IMR-90 (cell line): ENCODE results near the gene ADAMTSL5. TPM values are rescaled to one million over a fixed set of nuclear protein-coding genes. Genes with fewer than 3 reads are reported as not detected.

Experiments used
- ATAC-seq: fragments of 200-7000 bp; cut with Tn5 transposase; 2 replicates; pipeline ENCODE4 v1.9.1; 2020; ENCODE audit warnings: low read depth, mild to moderate bottlenecking, moderate library complexity
- BruUV-seq: library from RNA; stranded (reverse); fragments of 400-500 nt; replicated peaks from 2 replicates; lab custom pipeline; 2021; lab: Mats Ljungman, UMichigan
- CTCF ChIA-PET: fragments of 300-600 bp; formaldehyde crosslinking; extraction: SDS; loops from one replicate; lab custom pipeline; 2021; ENCODE audit warnings: antibody characterized with exemption; lab: Yijun Ruan, JAX
- POLR2A ChIA-PET: fragments of 300-600 bp; sonication (Branson Sonifier 250); formaldehyde crosslinking; loops from one replicate; lab custom pipeline; 2022; ENCODE audit warnings: antibody characterized with exemption; ENCODE audit not compliant: unreplicated experiment; lab: Charles Lee
- DNase-seq: peaks from one replicate; pipeline ENCODE4 v3.0.0; 2013
- H2AFZ ChIP-seq: replicated peaks from 2 replicates; pipeline ENCODE3; 2013; ENCODE audit warnings: low read length, mild to moderate bottlenecking; ENCODE audit not compliant: poor library complexity
- H2AK5ac ChIP-seq: 2 replicates; pipeline ENCODE4 v1.6.1; 2013; ENCODE audit warnings: low read depth, low read length, inconsistent platforms
- H2AK9ac ChIP-seq: replicated peaks from 2 replicates; pipeline ENCODE3; 2013; ENCODE audit warnings: mild to moderate bottlenecking, low read depth, low read length, moderate library complexity; ENCODE audit not compliant: poor library complexity
- H2BK120ac ChIP-seq: 2 replicates; pipeline ENCODE4 v1.6.1; 2013; ENCODE audit warnings: low read depth, low read length, inconsistent platforms
- H2BK15ac ChIP-seq: 3 replicates; pipeline ENCODE4 v1.6.1; 2013; ENCODE audit warnings: low read depth, low read length, inconsistent platforms
- H2BK20ac ChIP-seq: 2 replicates; pipeline ENCODE4 v1.6.1; 2013; ENCODE audit warnings: low read depth, mild to moderate bottlenecking, inconsistent platforms, low read length, moderate library complexity
- H2BK5ac ChIP-seq: 2 replicates; pipeline ENCODE4 v1.6.1; 2013; ENCODE audit warnings: mild to moderate bottlenecking, low read depth, low read length, inconsistent platforms; ENCODE audit not compliant: poor library complexity, severe bottlenecking
- H3K14ac ChIP-seq: replicated peaks from 2 replicates; pipeline ENCODE4 v1.6.1; 2013; ENCODE audit warnings: low read depth, low read length, inconsistent platforms
- H3K18ac ChIP-seq: 2 replicates; pipeline ENCODE4 v1.6.1; 2013; ENCODE audit warnings: low read depth, low read length, control low read depth
- H3K23ac ChIP-seq: 2 replicates; pipeline ENCODE4 v1.6.1; 2013; ENCODE audit warnings: low read depth, low read length, inconsistent platforms
- H3K27ac ChIP-seq: 2 replicates; pipeline ENCODE4 v1.5.1; 2013; ENCODE audit warnings: mild to moderate bottlenecking, control low read depth, low read length; ENCODE audit not compliant: insufficient read depth
- H3K27me3 ChIP-seq: 2 replicates; pipeline ENCODE4 v1.6.1; 2013; ENCODE audit warnings: low read length; ENCODE audit not compliant: control insufficient read depth, insufficient read depth
- H3K36me3 ChIP-seq: 2 replicates; pipeline ENCODE4 v1.6.1; 2013; ENCODE audit warnings: low read length, mixed read lengths; ENCODE audit not compliant: control insufficient read depth, insufficient read depth
- H3K4ac ChIP-seq: 2 replicates; pipeline ENCODE4 v1.6.1; 2013; ENCODE audit warnings: low read depth, low read length, inconsistent platforms
- H3K4me1 ChIP-seq: 2 replicates; pipeline ENCODE4 v1.6.1; 2013; ENCODE audit warnings: low read length, mixed read lengths; ENCODE audit not compliant: control insufficient read depth, insufficient read depth
- H3K4me2 ChIP-seq: 2 replicates; pipeline ENCODE4 v1.6.1; 2013; ENCODE audit warnings: low read depth, mild to moderate bottlenecking, control low read depth, low read length, moderate library complexity
- H3K4me3 ChIP-seq: 2 replicates; pipeline ENCODE4 v1.5.1; 2013; ENCODE audit warnings: low read depth, mild to moderate bottlenecking, control low read depth, low read length, moderate library complexity; ENCODE audit not compliant: insufficient read depth
- H3K56ac ChIP-seq: 2 replicates; pipeline ENCODE4 v1.6.1; 2013; ENCODE audit warnings: low read length, inconsistent platforms; ENCODE audit not compliant: insufficient read depth; ENCODE audit errors: extremely low read depth
- H3K79me1 ChIP-seq, 2 experiments: 2 replicates each; pipeline ENCODE4 v1.6.1; 2013; ENCODE audit warnings: low read length in 2 of 2, inconsistent platforms in 1 of 2, low read depth in 1 of 2
- H3K9ac ChIP-seq: 2 replicates; pipeline ENCODE4 v1.6.1; 2013; ENCODE audit warnings: low read depth, low read length, control low read depth
- H3K9me1 ChIP-seq: 2 replicates; pipeline ENCODE4 v1.6.1; 2013; ENCODE audit warnings: low read length, inconsistent platforms; ENCODE audit not compliant: insufficient read depth
- H3K9me3 ChIP-seq: 2 replicates; pipeline ENCODE4 v1.6.1; 2013; ENCODE audit warnings: low read length; ENCODE audit not compliant: control insufficient read depth, insufficient read depth
- H4K20me1 ChIP-seq: 2 replicates; pipeline ENCODE4 v1.6.1; 2013; ENCODE audit warnings: low read length, inconsistent platforms; ENCODE audit not compliant: insufficient read depth
- H4K5ac ChIP-seq: 2 replicates; pipeline ENCODE4 v1.6.1; 2013; ENCODE audit warnings: mild to moderate bottlenecking, low read depth, low read length, control low read depth
- H4K8ac ChIP-seq, 2 experiments: 2 replicates each; pipeline ENCODE4 v1.6.1; 2013; ENCODE audit warnings: low read depth in 2 of 2, low read length in 2 of 2, control low read depth in 1 of 2, inconsistent platforms in 1 of 2
- H4K91ac ChIP-seq: 2 replicates; pipeline ENCODE4 v1.6.1; 2013; ENCODE audit warnings: low read depth, low read length, inconsistent platforms; ENCODE audit not compliant: insufficient read depth
- FOS ChIP-seq: fragments of 150-350 bp; IDR thresholded peaks from 2 replicates; pipeline ENCODE4 v1.6.1; 2016; ENCODE audit warnings: low read depth, low read length
- MXI1 ChIP-seq: IDR thresholded peaks from 2 replicates; pipeline ENCODE4 v1.6.1; 2012; ENCODE audit warnings: low read depth, mild to moderate bottlenecking, low read length, moderate library complexity, borderline replicate concordance
- RCOR1 ChIP-seq: IDR thresholded peaks from 2 replicates; pipeline ENCODE4 v1.6.1; 2012; ENCODE audit warnings: mild to moderate bottlenecking, low read length, improper control_type of control experiment; ENCODE audit not compliant: insufficient replicate concordance
- RFX5 ChIP-seq: IDR thresholded peaks from 2 replicates; pipeline ENCODE4 v1.8.0; 2012; ENCODE audit warnings: low read depth, mild to moderate bottlenecking, low read length, moderate library complexity
- SMC3 ChIP-seq: fragments of 150-350 bp; IDR thresholded peaks from 2 replicates; pipeline ENCODE4 v1.6.1; 2016; ENCODE audit warnings: low read depth, mild to moderate bottlenecking, antibody characterized with exemption, low read length, moderate library complexity
- WGBS, 2 experiments: methylation state at CpG; one replicate each; pipeline versions ENCODE4 v1.1.5 to v1.1.7; 2013; ENCODE audit warnings: missing lambda C conversion rate in 2 of 2; ENCODE audit not compliant: insufficient read length in 1 of 2; ENCODE audit errors: extremely low coverage in 2 of 2; 5-methylcytosine and 5-hydroxymethylcytosine counted together
- dilution Hi-C: fragments of 300-500 bp; cut with HindIII; formaldehyde crosslinking; loops from one replicate; pipeline ENCODE4 v1.14.3; 2018; ENCODE audit warnings: low sequenced_read_pairs; ENCODE audit not compliant: unreplicated experiment
- in situ Hi-C: fragments of 300-500 bp; cut with MboI; formaldehyde crosslinking; loops from 3 replicates; pipeline ENCODE4 v1.14.3; 2019; ENCODE audit warnings: low sequenced_read_pairs, inconsistent platforms, mixed read lengths
- intact Hi-C: fragments of 100-400 bp; cut with micrococcal nuclease; formaldehyde crosslinking; loops from 2 replicates; pipeline ENCODE4 v1.10.0; 2022
- polyA plus RNA-seq, 3 experiments: library from polyadenylated mRNA; depleted of rRNA; stranded (reverse); fragments of >200 nt; gene quantifications; 2 replicates each; pipeline ENCODE4 v1.2.3, GENCODE V29; 2012; ENCODE audit warnings: low replicate concordance in 1 of 3
- total RNA-seq: library from RNA; depleted of rRNA; stranded (reverse); fragments of >200 nt; gene quantifications from 2 replicates; pipeline ENCODE4 v1.2.3, GENCODE V29; 2012

The ADAMTSL5 gene
- total and polyA plus RNA-seq, 2 of the 4 experiments (the other 2 are of a cell fraction) = 0.90 to 10.8 TPM

- dilution Hi-C loops = no loop called here
- Histone ChIP-seq H3K27ac (no peak overlapping the region), H2BK15ac (no peak overlapping the region), H2BK20ac (no peak overlapping the region), H3K4me1 (peaks cover 9% of the 10 kb centered on the region), H3K18ac (no peak overlapping the region), H3K27me3 (peaks cover 5% of the 10 kb centered on the region; the same call in 1 of the 2 replicates), H3K4me2 (no peak overlapping the region), H2BK120ac (no peak overlapping the region), H2BK5ac (no peak overlapping the region), H3K9ac (no peak overlapping the region), H2AK5ac (no peak overlapping the region), H3K4ac (no peak overlapping the region), H3K79me1 (no peaks in the 10 kb centered on the region), H2AFZ (no peak overlapping the region), H2AK9ac (no peak overlapping the region), H3K36me3 (no peaks in the 10 kb centered on the region), H3K9me3 (no peaks in the 10 kb centered on the region), H3K4me3 (no peak overlapping the region), H3K14ac (no peak overlapping the region), H4K5ac (no peak overlapping the region), H3K23ac (no peak overlapping the region), H4K91ac (no peak overlapping the region), H4K20me1 (peaks cover 3% of the 10 kb centered on the region; the same call in 1 of the 2 replicates), H4K8ac (no peak overlapping the region), H3K56ac (no peak overlapping the region), H3K9me1 (no peaks in the 10 kb centered on the region)
- TF ChIP-seq FOS (no peak), RFX5 (no peak), RCOR1 (no peak), SMC3 (no peak), MXI1 (no peak)
- CTCF ChIA-PET = no interaction called here
- POLR2A ChIA-PET = interaction anchor here (0.6 kb wide), 1 partner anchor 253 kb away, joined by 3 read pairs; no protein-coding TSS in a partner anchor
- intact Hi-C loops = no loop called here
- BruUV-seq = no TSS peak
- in situ Hi-C loops = no loop called here
- DNase-seq = no peak
- WGBS, 2 experiments = 90% methylated on average over 36 of the region's 56 CpGs; no CpG with 5 or more reads in 1 of the 2 experiments
- no peak for ATAC-seq
Measured at GRCh38 chr19:1486720-1487575, 25.9 kb downstream of the ADAMTSL5 start.
